Chondrocyte (in vitro differentiated cells): Measurements from ENCODE around the gene NLRP14. TPM values are rescaled to one million over a fixed set of nuclear protein-coding genes. Genes with fewer than 3 reads are reported as not detected.
A peak's percentile ranks its signal among the peaks of the same experiment; 100 is the strongest.

Source experiments
- DNase-seq: peaks from one replicate; pipeline ENCODE4 v3.0.0; 2021; ENCODE audit warnings: mixed read lengths, low spot score
- H3K27ac Mint-ChIP-seq: one replicate; pipeline ENCODE4 v1.8.0; 2021; ENCODE audit warnings: mild to moderate bottlenecking, moderate library complexity, mixed read lengths; ENCODE audit not compliant: unreplicated experiment
- H3K27me3 Mint-ChIP-seq: 2 replicates; pipeline ENCODE4 v1.8.0; 2021; ENCODE audit warnings: low read depth, mixed read lengths
- H3K36me3 Mint-ChIP-seq: 2 replicates; pipeline ENCODE4 v1.8.0; 2021; ENCODE audit warnings: low read depth, mixed read lengths
- H3K4me1 Mint-ChIP-seq: 2 replicates; pipeline ENCODE4 v1.8.0; 2021; ENCODE audit warnings: low read depth, mild to moderate bottlenecking, mixed read lengths
- H3K4me3 Mint-ChIP-seq: one replicate; pipeline ENCODE4 v1.8.0; 2021; ENCODE audit warnings: mild to moderate bottlenecking, moderate library complexity, mixed read lengths; ENCODE audit not compliant: unreplicated experiment
- H3K9me3 Mint-ChIP-seq: 2 replicates; pipeline ENCODE4 v1.8.0; 2021; ENCODE audit warnings: low read depth, mixed read lengths
- CTCF ChIP-seq: fragments of 200-600 bp; sonication (generic); IDR thresholded peaks from 2 replicates; pipeline ENCODE4 v1.5.0; 2021; ENCODE audit warnings: antibody characterized with exemption, mild to moderate bottlenecking, moderate library complexity
- total RNA-seq: library from RNA; stranded (reverse); gene quantifications from 3 replicates; pipeline ENCODE4 v1.2.1, GENCODE V29; 2021

Gene NLRP14
- total RNA-seq, 1 donor from 2014 or later: 0.05 TPM

GRCh38 chr11:7031471-7031871 lies 11.2 kb downstream of the NLRP14 start:
- no peak overlapping the region for H3K27ac Mint-ChIP-seq
- TF ChIP-seq CTCF: no peak
- H3K4me3 Mint-ChIP-seq: no peak overlapping the region
- H3K27me3 Mint-ChIP-seq: peaks cover 11% of the 10 kb centered on the region
- no peak for DNase-seq
- H3K4me1 Mint-ChIP-seq: no peaks in the 10 kb centered on the region
- no peaks in the 10 kb centered on the region for H3K9me3 Mint-ChIP-seq
- H3K36me3 Mint-ChIP-seq: no peaks in the 10 kb centered on the region

- Mint-ChIP-seq H3K4me1 (no peaks in the 10 kb centered on the region), H3K27ac (no peak overlapping the region), H3K4me3 (no peak overlapping the region), H3K27me3 (peaks cover 9% of the 10 kb centered on the region), H3K36me3 (no peaks in the 10 kb centered on the region), H3K9me3 (no peaks in the 10 kb centered on the region)
- no peak for DNase-seq
- TF ChIP-seq CTCF: no peak
These were observed 12.4 kb downstream of the NLRP14 start for GRCh38 chr11:7032692-7033091.

- Mint-ChIP-seq H3K4me3 (no peak overlapping the region), H3K27me3 (peaks cover 9% of the 10 kb centered on the region), H3K4me1 (no peaks in the 10 kb centered on the region), H3K36me3 (no peaks in the 10 kb centered on the region), H3K27ac (no peak overlapping the region), H3K9me3 (no peaks in the 10 kb centered on the region)
- TF ChIP-seq CTCF: no peak
- no peak for DNase-seq
These were observed 13.7 kb downstream of the NLRP14 start for GRCh38 chr11:7034019-7034418.

GRCh38 chr11:7046474-7047175 lies 26.3 kb downstream of the NLRP14 start:
- H3K27me3 Mint-ChIP-seq: peaks cover 1% of the 10 kb centered on the region
- no peaks in the 10 kb centered on the region for H3K4me1 Mint-ChIP-seq
- H3K36me3 Mint-ChIP-seq: no peaks in the 10 kb centered on the region
- no peak overlapping the region for H3K4me3 Mint-ChIP-seq
- H3K27ac Mint-ChIP-seq: peak overlapping the region; percentile 2
- DNase-seq: no peak
- no peaks in the 10 kb centered on the region for H3K9me3 Mint-ChIP-seq
- TF ChIP-seq CTCF: no peak

- Mint-ChIP-seq H3K4me3 (no peak overlapping the region), H3K9me3 (no peaks in the 10 kb centered on the region), H3K4me1 (no peaks in the 10 kb centered on the region), H3K36me3 (no peaks in the 10 kb centered on the region), H3K27me3 (peaks cover 1% of the 10 kb centered on the region), H3K27ac (no peak overlapping the region)
- TF ChIP-seq CTCF: no peak
- no peak for DNase-seq
These were observed 29.9 kb downstream of the NLRP14 start for GRCh38 chr11:7050191-7050590.
